Posterior cingulate gyrus (tissue), 11 donors: ENCODE measurements around the gene CNBP.
"Not testable (repeated sequence)": the region's sequence is repeated elsewhere in the genome, so short reads cannot be mapped to it uniquely, and the experiment has no call there.

Experiments used
- DNase-seq, 10 donors: peaks; one replicate each; pipeline versions ENCODE4 v3.0.0 to v3.0.0-alpha.2; 2020 to 2021; ENCODE audit warnings: mixed read lengths in 3 of 10
- intact Hi-C: fragments of 100-400 bp; cut with DNase I; formaldehyde crosslinking; loops from one replicate; pipeline ENCODE4 v1.15.1; 2023

The CNBP gene

GRCh38 chr3:129187857-129188256 lies 4.2 kb upstream of the CNBP start:
- DNase-seq, result no peak
- intact Hi-C loops, result no loop called here

- DNase-seq, result no peak
- intact Hi-C loops, result no loop called here
Measured at GRCh38 chr3:129185783-129186182, 2.1 kb upstream of the CNBP start.

DNA sequence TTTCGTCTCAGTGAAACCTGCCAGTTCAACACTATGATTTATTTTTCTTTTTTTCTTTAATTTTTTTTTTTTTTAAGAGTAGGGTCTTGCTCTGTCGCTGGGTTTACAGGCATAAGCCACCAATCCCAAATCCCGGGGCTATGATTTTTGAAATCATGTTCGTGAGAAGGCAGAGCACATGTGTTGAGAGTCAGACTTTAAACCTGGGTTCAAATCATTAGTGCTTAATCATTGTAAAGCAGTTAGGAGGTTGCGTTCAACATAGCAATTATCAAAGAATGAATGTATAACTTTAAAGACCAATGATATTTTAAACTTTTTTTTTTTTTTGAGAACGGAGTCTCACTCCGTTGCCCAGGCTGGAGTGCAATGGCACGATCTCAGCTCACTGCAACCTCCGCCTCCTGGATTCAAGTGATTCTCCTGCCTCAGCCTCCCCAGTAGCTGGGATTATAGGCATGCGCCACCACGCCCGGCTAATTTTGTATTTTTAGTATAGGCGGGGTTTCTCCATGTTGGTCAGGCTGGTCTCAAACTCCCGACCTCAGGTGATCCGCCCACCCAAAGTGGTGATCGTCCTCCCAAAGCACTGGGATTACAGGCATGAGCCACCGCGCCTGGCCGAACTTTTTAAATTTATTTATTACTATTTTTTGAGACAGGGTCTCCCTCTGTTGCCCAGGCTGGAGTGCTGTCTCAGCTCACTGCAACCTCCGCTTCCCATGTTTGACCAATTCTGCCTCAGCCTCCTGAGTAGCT lies 1.3 kb upstream of the CNBP start:
- DNase-seq, result not testable (repeated sequence)
- intact Hi-C loops, result loop anchor here (5.0 kb wide), 1 partner anchor 62 kb away; the partner anchor contains the start of gene COPG1

DNA sequence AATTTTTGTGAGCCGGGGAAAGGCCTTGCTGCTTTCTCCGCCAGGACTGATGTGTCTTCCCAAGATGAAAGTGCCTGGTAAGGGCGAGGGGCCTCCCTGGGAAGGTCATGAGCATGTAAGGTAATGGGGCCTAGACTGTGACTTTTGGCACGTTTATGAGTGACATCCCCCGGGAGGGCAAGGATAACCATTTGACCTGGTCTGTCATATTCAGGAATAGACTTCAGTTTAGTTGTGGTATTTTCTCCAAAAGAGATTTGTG lies 631 bp upstream of the CNBP start:
- DNase-seq, result peak in 1 of 10 donors; percentile 9
- intact Hi-C loops, result loop anchor here (5.0 kb wide), 1 partner anchor 63 kb away; the partner anchor contains the start of gene COPG1

DNA sequence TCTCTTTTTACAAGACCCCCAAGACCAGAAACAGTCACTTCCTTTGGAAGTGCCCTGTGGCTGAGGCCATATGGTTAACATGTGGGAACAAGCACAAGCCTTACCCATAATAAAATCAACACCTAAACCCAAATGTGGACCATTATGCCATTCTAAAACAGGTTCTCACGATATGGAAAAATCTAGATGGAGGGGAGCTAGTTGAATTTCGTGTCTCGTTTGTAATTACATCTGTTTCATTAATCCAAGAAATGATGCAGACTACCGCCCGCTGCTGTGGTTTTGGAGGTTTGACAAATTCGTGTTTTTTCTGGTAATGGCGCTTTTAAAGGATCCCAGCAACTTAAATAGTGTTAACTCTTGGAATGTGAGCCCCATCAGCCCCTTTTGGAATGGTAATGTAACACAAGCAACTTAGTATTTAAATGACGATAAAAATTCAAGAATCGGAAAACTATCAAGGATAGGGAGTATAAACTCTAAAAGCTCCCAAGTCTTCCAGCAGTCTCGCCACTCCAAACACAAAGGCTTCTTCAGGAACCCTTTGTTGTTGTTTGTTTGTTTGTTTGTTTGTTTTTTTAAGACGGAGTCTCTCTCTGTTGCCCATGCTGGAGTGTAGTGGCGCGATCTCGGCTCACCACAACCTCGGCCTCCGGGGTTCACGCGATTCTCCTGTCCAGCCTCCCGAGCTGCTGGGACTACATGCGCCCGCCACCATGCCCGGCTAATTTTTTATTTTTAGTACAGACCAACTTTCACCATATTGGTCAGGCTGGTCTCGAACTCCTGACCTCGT lies 1.1 kb downstream of the CNBP start:
- intact Hi-C loops, result loop anchor here (5.0 kb wide), 1 partner anchor 65 kb away; the partner anchor contains the start of gene COPG1
- no peak for DNase-seq

DNA sequence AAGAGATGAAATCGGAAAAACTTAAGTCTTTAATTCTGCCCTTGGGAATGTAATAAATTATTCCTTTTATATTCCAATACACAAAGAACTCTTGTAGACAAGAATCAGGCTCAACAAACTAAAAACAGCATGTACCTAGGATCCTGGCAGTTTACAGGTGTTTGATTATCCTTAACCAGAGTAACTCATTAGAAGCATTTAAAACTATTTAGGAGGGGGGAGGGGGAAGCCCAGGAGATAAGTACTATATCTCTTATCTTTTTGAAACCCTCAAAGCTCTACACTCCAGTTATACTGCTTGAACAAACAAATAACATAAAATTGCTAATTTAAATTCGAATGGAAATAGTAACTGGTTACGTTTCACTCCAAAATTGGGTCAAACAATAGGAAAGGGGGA lies 1.9 kb downstream of the CNBP start:
- intact Hi-C loops, result loop anchor here (5.0 kb wide), 1 partner anchor 65 kb away; the partner anchor contains the start of gene COPG1
- DNase-seq, result no peak

DNA sequence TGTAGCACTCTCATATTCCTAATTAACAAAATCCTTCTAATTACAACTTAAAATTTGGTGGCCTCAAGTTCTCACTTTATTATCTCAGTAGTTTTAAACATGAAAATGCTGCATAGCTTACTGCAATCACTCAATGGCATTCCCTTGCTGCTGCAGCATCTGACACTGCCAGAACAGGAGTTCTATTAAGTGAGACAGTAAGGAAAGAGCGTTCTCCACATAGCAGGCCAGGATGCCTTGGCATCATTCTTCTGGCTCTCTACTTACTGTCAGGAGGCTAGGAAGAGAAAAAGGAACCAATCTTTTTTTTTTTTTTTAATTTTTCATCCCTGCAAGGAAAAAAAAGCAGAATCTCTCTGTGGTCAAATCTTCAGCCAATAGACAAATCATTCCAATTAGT lies 3.2 kb downstream of the CNBP start:
- intact Hi-C loops, result loop anchor here (5.0 kb wide), 1 partner anchor 67 kb away; the partner anchor contains the start of gene COPG1
- no peak for DNase-seq

DNA sequence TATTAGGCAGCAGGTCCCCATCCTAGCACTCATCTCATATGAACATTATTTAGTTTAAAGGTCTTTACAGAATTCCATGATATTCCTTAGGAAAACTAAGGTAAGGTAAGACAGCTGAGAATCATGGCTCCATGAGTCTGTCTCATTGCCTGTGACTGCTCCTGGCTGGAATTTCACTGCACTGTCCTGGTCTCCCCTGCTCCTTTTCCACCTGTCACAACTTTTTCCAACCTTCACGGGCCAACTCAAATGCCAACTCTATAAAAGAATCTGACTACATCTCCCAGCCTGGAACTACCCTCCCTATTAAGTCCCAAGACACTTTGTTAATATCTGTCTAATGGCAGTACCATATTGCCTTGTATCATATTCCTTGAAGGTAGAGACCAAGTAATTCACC lies 7.6 kb downstream of the CNBP start:
- intact Hi-C loops, result no loop called here
- DNase-seq, result no peak

DNA sequence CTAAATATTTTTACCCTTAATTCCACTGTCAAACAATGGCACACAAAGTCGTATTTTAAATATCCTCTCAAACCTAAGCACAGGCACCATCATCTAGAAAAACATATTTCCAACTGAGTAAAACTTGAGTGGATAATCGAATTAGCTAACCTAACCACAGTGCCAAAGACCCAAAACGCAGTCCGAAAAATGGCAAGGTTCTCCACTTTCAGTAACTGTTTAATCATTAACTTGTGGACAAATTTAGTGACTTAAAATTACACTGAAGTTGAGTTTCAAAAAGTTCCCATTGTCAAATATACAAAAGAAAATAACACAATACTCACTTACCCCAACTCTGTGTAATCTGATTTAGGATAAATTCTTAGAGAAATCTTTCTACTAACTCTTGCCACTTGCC lies 10.0 kb downstream of the CNBP start:
- intact Hi-C loops, result no loop called here
- no peak for DNase-seq

DNA sequence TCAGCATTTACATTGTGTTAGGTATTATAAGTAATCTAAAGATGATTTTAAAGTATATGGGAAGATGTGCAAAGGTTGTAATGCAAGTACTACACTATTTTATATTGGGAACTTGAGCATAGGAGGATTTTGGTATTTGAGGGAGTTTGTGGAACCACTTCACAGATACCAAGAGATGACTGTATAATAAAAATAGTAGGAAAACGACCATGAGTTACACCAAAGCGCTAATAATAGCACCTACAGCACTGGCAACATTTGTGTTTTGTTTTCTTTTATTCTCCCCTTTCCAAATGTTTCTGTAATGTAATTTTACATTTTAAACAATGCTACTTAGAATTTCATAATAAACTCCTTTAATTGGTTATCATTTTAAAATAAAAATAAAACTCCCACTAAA lies 10.5 kb downstream of the CNBP start:
- DNase-seq, result no peak
- intact Hi-C loops, result no loop called here

DNA sequence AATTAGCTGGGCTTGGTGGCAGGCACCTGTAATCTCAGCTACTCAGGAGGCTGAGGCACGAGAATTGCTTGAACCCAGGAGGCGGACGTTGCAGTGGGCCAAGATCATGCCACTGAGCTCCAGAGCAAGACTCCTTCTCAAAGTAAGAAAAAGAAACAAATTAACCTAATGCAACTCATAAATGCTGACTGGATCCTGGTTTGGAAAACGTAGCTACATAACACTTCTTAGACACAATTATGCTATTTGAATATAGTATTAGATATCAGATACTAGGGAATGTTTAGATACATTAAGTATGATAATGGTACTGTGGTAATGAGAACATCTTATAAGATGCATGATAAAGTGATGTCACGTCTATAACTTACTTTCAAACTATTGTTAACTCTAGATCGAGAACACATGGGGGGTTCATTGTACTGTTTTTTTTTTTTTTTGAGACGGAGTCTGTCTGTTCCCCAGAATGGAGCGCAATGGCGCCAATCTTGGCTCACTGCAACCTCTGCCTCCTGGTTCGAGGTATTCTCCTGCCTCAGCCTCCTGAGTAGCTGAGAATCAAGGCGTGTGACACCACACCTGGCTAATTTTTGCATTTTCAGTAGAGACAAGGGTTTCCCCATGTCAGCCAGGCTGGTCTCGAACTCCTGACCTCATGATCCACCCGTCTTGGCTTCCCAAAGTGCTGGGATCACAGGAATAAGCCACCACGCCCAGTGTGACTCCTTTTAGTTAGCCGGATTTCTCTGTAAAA lies 16.9 kb downstream of the CNBP start:
- intact Hi-C loops, result no loop called here
- no peak for DNase-seq

DNA sequence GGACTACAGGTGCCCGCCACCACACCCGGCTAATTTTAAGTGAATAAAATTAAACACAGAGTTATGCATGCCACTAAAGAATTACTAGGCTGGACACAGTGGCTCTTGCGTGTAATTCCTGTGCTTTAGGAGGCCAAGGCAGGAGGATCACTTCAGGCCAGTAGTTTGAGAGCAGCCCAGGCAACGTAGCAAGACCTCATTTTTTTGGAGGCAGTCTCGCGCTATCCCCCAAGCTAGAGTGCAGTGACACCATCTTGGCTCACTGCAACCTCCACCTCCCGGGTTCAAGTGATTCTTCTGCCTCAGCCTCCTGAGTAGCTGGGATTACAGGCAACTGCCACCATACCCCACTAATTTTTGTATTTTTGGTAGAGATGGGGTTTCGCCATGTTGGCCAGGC lies 18.1 kb downstream of the CNBP start:
- intact Hi-C loops, result not testable (repeated sequence)

DNA sequence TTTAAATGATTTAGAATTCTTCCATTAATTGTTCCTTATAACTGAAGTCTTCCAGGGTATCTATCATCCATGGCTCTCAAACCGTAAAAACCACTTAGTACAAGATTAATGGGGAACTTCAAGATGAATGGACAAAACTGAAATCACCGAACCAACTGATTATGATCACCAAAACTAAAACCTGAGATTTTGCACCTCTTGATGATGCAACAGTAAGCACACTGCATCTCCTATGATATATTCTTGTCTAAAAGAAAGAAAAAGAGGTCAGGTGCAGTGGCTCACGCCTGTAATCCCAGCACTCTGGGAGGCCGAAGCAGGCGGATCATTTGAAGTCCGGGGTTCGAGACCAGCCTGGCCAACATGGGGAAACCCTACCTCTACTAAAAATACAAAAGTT lies 19.2 kb downstream of the CNBP start:
- intact Hi-C loops, result no loop called here
- DNase-seq, result no peak

More for the DNA sequence above, 18.1 kb downstream of the CNBP start:
- DNase-seq, result not testable (repeated sequence)

GRCh38 chr3:129162729-129163579 lies 20.7 kb downstream of the CNBP start:
- DNase-seq, result no peak
- intact Hi-C loops, result no loop called here

GRCh38 chr3:129161860-129162271 lies 21.8 kb downstream of the CNBP start:
- intact Hi-C loops, result loop anchor here (1.0 kb wide), 1 partner anchor 87 kb away; the partner anchor contains the start of gene COPG1
- no peak for DNase-seq

DNA sequence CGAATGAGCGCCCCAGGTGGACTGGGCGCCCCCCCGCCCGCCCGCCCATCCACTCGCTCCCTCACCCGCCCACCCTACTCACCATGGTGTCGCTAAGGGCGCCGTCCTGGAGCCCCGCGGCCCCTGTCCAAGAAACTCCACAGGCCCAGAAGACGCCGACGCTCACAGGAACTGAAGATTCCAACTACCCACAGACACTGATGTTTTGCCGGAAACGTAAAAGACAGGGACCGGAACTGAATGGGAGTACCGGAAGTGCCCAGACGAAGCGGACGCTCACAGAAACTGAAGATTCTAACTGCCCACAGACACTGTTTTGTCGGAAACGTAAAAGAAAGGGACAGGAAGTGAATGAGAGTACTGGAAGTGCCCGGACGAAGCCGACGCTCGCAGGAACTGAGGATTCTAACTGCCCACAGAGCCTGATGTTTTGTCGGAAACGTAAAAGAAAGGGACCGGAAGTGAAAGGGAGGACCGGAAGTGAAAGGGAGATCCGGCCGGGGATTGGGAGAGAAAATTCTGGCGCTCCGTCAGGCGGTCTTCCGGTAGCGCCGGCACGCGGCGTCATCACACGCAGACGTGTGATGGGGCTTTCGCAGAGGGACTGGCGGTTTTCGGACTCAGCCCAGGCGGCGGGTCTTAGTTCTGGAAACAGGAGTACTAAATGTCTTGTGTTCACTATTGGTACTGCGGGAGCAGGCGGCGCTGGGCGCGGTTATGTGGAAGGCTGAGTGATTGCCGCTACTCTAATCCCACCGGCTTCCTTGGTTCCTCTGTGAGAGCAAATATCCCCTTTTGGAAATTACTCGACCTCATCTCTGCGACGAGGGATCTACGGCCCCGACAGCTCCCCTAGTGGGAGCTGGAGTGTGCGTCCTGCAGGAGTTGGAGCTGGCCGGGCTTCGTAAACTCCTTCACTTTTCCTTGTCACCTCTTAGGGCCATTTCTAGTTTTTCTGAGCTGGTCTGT lies 22.5 kb downstream of the CNBP start, which contains the start of gene ISY1:
ISY1 (minus strand) TSS at position 173 of the 969 bp plus-strand sequence; CDS start at position 85, 88 bp downstream.
- intact Hi-C loops, result loop anchor here (1.0 kb wide), 1 partner anchor 88 kb away; the partner anchor contains the start of gene COPG1
- peak; percentile 82 to 97 (median 84) for DNase-seq

DNA sequence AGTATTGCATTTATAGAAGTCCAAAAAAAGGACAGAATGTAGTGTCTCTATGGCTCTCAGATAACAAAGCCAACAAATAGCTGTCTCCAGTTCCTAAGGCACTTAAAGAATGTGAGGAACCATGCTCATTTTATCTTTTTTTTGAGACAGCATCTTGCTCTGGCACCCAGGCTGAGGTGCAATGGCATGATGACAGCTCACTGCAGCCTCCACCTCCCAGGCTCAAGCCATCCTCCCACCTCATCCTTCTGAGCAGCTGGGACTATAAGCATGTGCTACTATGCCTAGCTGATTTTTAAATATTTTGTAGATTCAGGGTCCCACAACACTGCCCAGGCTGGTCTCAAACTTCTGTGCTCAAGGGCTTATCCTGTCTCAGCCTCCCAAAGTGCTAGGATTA lies 38.9 kb downstream of the CNBP start:
- peak in 2 of 10 donors; percentile 64 to 80 for DNase-seq
- intact Hi-C loops, result no loop called here

GRCh38 chr3:129141011-129141410 lies 42.7 kb downstream of the CNBP start:
- intact Hi-C loops, DNase-seq: not testable (repeated sequence)

DNA sequence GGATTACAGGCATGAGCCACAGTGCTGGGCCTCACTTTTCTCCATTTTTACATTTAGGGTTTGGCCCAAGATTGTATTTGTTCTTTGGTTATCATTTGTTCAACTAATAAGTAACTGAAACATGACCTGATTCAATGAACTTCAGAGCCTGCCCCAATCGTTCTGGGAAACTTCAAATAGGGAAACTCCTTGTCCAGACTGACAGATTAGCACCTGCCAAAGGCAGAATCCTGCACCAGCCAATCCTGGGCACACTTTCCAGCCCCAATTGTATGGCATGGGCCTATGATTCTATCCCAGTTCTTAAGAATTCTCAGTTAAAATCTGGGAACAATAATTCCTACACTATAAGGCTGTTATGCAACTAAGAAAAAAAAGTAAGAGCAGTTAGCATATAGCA lies 43.8 kb downstream of the CNBP start:
- peak in 1 of 10 donors; percentile 4 for DNase-seq
- intact Hi-C loops, result no loop called here
